ENCODE measurements around the gene CMTM2. TPM values are rescaled to one million over a fixed set of nuclear protein-coding genes. Genes with fewer than 3 reads are reported as not detected.

CMTM2 gene
- total and polyA plus RNA-seq, 9 of the 15 experiments (the other 6 are each of a cell fraction or from before 2014, with no cell fraction given) = not detected

DNA sequence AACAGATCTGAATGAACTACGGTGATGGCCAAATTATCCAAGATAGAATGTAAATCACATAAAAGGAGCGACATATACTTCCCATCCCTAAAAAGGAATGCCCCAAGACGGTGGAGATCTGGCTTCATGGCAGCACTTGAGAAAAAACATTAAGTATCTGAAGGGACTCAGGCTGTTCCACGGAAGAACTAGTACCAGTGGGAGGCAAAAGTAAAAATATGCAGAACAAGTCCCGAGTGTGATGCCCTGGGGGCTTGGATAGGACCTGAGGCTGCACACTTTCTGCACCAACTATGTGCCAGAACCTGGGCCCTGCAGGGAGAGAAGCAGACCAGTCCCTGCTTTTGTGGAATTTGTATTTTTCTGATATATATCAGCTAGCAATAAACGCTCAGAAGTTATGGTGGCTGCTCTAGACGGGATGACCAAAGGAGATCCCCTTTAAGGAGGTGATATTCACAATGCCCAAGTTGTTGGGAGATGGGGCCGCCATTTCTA lies 27.4 kb upstream of the CMTM2 start (continued):
- TF ChIP-seq, protein P1, sequence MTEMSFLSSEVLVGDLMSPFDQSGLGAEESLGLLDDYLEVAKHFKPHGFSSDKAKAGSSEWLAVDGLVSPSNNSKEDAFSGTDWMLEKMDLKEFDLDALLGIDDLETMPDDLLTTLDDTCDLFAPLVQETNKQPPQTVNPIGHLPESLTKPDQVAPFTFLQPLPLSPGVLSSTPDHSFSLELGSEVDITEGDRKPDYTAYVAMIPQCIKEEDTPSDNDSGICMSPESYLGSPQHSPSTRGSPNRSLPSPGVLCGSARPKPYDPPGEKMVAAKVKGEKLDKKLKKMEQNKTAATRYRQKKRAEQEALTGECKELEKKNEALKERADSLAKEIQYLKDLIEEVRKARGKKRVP (CRISPR knock-in tag; IDR thresholded peaks at IDR 0.05) = no peak
- TF ChIP-seq ZNF639 (CRISPR knock-in tag; conservative IDR thresholded peaks at IDR 0.05 in 1 of 2, IDR thresholded peaks at IDR 0.05 in 1 of 2) (peak in 1 of 2 experiments; percentile 44; a peak in 1 of 4 replicates), ZNF197 (CRISPR knock-in tag; IDR thresholded peaks at IDR 0.05; ENCODE audit: low read depth) (no peak), HMG20A (CRISPR knock-in tag; conservative IDR thresholded peaks at IDR 0.05) (no peak), NFXL1 (CRISPR knock-in tag; IDR thresholded peaks at IDR 0.05) (no peak), FOXP4 (CRISPR knock-in tag; IDR thresholded peaks at IDR 0.05; ENCODE audit: borderline replicate concordance) (no peak), TAF9B (IDR thresholded peaks at IDR 0.05; ENCODE audit: partially characterized antibody) (no peak), RBM39 (optimal IDR thresholded peaks at IDR 0.05; ENCODE audit: low read depth, low read length) (peak; percentile 19), SIN3A (IDR thresholded peaks at IDR 0.05; ENCODE audit: borderline replicate concordance in 2 of 2, control insufficient read depth in 1 of 2, low read depth in 2 of 2, low read length in 2 of 2) (no peak), UBTF (IDR thresholded peaks at IDR 0.05; ENCODE audit: borderline replicate concordance in 1 of 2, low read depth in 2 of 2, low read length in 2 of 2) (0 out of 4 replicates have a peak, but pooled peaks of 1 of the 2 experiments have one; percentile 5), IRF2 (CRISPR knock-in tag; IDR thresholded peaks at IDR 0.05) (no peak), ZNF232 (CRISPR knock-in tag; IDR thresholded peaks at IDR 0.05) (no peak)
- TF ChIP-seq, protein P2, sequence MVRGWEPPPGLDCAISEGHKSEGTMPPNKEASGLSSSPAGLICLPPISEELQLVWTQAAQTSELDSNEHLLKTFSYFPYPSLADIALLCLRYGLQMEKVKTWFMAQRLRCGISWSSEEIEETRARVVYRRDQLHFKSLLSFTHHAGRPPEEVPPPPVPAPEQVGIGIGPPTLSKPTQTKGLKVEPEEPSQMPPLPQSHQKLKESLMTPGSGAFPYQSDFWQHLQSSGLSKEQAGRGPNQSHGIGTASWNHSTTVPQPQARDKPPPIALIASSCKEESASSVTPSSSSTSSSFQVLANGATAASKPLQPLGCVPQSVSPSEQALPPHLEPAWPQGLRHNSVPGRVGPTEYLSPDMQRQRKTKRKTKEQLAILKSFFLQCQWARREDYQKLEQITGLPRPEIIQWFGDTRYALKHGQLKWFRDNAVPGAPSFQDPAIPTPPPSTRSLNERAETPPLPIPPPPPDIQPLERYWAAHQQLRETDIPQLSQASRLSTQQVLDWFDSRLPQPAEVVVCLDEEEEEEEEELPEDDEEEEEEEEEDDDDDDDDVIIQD (CRISPR knock-in tag; IDR thresholded peaks at IDR 0.05) = no peak
- TF ChIP-seq, protein P3, sequence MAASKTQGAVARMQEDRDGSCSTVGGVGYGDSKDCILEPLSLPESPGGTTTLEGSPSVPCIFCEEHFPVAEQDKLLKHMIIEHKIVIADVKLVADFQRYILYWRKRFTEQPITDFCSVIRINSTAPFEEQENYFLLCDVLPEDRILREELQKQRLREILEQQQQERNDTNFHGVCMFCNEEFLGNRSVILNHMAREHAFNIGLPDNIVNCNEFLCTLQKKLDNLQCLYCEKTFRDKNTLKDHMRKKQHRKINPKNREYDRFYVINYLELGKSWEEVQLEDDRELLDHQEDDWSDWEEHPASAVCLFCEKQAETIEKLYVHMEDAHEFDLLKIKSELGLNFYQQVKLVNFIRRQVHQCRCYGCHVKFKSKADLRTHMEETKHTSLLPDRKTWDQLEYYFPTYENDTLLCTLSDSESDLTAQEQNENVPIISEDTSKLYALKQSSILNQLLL (CRISPR knock-in tag; IDR thresholded peaks at IDR 0.05; ENCODE audit: borderline replicate concordance) = no peak

Measured in K562 (cell line).